ENCODE data around the gene ADCY1.

The ADCY1 gene

GRCh38 chr7:45578022-45578421 lies 3.9 kb downstream of the ADCY1 start:
- DNase-seq = no peak

- no peak for DNase-seq
Observed at GRCh38 chr7:45578467-45578866, 4.3 kb downstream of the ADCY1 start.

GRCh38 chr7:45579391-45579801 lies 5.2 kb downstream of the ADCY1 start:
- DNase-seq = no peak

GRCh38 chr7:45580053-45580872 lies 6.1 kb downstream of the ADCY1 start:
- no peak for DNase-seq

GRCh38 chr7:45581271-45581780 lies 7.2 kb downstream of the ADCY1 start:
- DNase-seq = no peak

GRCh38 chr7:45582136-45582749 lies 8.1 kb downstream of the ADCY1 start:
- DNase-seq = no peak

- no peak for DNase-seq
Observed at GRCh38 chr7:45582868-45583277, 8.7 kb downstream of the ADCY1 start.

- DNase-seq = no peak
Observed at GRCh38 chr7:45583296-45583695, 9.1 kb downstream of the ADCY1 start.

GRCh38 chr7:45584261-45585210 lies 10.4 kb downstream of the ADCY1 start:
- DNase-seq = no peak

- no peak for DNase-seq
Observed at GRCh38 chr7:45585628-45586027, 11.5 kb downstream of the ADCY1 start.

GRCh38 chr7:45586542-45587520 lies 12.7 kb downstream of the ADCY1 start:
- DNase-seq = no peak

- no peak for DNase-seq
Observed at GRCh38 chr7:45588466-45588865, 14.3 kb downstream of the ADCY1 start.

GRCh38 chr7:45589061-45589460 lies 14.9 kb downstream of the ADCY1 start:
- DNase-seq = no peak

GRCh38 chr7:45589915-45590678 lies 15.9 kb downstream of the ADCY1 start:
- no peak for DNase-seq

GRCh38 chr7:45590679-45591057 lies 16.5 kb downstream of the ADCY1 start:
- DNase-seq = no peak

GRCh38 chr7:45591101-45591906 lies 17.1 kb downstream of the ADCY1 start:
- DNase-seq = no peak

- no peak for DNase-seq
Observed at GRCh38 chr7:45592230-45592991, 18.2 kb downstream of the ADCY1 start.

GRCh38 chr7:45593121-45593541 lies 19.0 kb downstream of the ADCY1 start:
- DNase-seq = no peak

GRCh38 chr7:45593877-45594276 lies 19.7 kb downstream of the ADCY1 start:
- no peak for DNase-seq
